GM18907 (cell line): Measurements from ENCODE around the gene RPS15.
"Not testable (repeated sequence)": the region's sequence is repeated elsewhere in the genome, so short reads cannot be mapped to it uniquely, and the experiment has no call there.

Experiments
- ATAC-seq: cut with Tn5 transposase; IDR thresholded peaks from one replicate; pipeline ENCODE4 v1.9.1; 2021; ENCODE audit warnings: mild to moderate bottlenecking, moderate library complexity; ENCODE audit not compliant: unreplicated experiment

Gene RPS15

DNA sequence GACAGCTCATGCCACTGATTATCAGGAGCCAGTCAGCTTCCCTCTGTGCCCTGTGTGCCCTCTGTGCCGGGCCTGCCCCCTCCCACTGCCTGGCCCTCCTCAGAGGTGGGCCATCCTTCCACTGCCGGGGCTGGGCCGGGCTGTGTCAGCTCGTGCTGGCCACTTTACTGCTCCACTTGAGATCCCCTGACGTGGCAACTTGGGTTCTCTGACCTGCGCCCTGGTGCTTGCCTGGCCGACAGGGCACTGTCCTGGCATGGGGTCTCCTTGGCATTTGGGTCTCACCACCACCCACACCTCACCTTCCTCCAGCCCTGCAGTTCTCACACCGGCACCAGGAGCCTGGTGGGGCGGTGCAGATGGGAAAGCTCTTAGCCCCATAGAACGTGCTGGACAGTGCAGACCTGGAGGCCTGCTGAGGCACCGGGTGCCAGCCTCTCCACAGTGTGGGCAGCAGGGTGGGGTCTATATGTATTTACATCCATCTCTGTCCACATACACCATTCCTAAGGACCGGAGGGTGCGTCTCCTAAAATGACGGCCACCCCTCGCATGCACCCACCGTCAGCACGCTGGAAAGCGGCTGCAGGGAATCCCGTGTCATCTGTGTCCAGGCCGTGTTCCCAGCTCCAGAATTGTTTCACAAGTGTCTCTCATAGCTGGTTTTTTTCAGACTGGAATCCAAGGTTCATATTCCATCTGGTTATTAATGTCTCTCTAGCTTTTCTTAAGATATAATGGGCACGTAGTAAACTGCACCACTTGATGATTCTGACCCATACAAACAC is 19.1 kb upstream of the RPS15 start:
- no peak for ATAC-seq

DNA sequence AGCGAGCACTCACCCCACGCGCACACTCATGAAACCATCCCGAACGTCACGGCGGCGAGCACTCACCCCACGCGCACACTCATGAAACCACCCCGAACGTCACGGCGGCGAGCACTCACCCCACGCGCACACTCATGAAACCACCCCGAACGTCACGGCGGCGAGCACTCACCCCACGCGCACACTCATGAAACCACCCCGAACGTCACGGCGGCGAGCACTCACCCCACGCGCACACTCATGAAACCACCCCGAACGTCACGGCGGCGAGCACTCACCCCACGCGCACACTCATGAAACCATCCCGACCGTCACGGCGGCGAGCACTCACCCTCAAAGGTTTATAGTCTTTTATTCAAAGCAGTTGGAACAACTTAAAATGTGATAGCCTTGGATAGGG is 18.1 kb upstream of the RPS15 start:
- ATAC-seq = not testable (repeated sequence)

DNA sequence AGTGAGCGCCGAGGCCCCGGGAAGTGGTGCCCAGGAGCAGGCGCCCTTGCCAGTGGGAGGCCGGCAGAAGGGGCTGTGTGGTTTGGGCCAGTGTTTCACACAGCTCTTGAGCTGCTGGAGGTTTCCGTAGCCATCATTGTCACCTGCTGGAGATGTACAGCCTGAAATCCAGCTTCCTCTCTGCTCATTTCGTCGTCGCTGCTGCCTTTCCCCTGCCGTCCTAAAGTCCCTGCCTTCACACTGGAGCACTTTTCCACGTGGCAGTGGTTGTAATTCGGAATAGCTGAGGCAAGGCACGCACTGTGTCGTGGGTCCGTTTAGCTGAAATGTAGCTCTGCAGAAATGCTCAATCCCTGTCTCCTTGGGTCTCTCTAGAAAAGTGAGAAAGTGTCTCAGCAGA is 17.6 kb upstream of the RPS15 start:
- no peak for ATAC-seq

DNA sequence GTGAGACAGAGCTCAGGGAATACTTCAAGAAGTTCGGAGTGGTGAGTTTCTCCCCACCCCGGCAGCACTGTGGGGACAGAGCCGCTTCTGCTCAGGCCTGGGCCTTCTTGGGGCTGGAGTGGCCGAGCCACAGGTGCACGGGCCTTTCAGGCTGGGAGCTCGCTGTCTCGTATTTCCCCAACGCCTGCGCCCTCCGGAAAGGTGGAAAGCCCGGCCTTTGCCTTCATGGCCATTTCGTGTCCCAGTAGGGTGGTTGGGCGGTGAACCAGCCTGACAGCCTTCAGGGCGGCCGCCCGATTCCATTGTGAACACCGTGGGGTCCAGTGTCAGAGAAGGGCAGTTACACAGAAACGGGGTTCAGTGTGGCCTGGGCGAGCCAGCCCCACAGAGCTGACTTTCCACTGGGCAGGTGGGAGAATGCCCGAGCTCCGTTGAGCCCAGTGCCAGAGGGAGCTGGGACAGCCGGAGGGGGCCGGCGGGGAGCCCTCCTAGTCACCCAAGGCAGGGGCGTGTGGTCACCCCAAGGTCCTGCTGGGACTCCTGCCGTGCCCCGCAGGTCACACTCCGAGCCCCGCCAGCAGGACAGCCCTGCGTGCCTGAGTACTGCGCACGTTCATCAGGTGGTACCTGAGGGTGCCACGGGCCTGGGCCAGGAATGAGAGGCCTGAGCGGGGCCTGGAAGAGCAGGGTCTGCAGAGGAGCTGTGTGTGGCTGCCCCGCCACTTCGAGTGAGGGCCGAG is 16.8 kb upstream of the RPS15 start:
- ATAC-seq = no peak

DNA sequence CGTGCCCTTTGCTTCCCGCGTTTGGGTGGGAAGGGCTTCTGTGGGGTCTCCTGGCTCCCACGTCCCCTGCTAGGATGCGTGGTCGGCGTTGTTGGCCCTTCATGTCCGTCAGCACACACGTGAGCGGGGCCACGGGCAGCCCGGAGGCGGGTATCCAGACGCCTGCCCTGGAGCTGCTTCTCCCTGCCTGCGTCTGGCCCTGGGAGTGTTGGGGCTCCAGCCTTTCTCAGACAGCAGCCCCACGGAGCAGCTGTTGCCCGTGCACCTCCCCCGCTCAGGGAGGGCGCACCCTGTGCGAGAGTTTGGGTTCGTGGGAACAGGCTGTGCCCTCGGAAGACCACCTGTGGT is 16.3 kb upstream of the RPS15 start:
- ATAC-seq = no peak

DNA sequence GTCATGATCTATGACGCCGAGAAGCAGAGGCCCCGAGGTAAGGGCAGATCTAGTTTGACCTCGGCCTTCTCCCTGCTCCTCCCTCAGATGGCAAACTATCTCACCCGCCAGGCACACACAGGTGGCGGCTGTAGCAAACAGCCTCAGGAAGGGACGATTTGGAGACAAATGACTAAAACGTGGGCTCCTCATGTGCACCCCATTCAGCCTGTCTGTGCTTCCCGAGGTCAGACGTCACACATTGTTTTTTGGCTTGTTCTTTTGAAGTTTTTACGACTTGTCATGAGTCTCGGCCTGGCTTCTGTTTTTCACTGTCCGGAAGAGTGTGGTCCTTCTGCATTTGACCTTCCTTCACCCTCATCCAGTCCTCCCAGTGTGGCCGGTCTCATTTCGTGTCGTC is 15.8 kb upstream of the RPS15 start:
- no peak for ATAC-seq

DNA sequence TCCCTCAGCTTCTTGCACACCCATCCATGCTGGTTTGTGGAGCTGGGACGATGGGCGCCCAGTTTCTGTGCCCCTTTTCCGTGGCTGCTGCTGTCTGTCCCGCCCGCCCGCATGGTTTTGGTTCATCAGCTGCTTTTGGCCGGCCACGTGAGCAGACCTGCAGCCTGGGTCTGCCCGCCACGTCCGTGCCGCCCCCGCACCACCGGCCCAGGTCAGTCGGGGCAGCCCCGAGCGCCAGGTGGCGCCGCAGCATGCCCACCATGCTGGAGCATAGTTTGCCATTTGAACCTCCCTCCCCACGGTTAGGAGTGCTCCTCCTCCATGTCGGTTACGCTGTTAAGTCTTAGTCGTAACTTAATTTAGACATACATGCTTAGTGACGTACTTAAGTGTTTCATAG is 15.3 kb upstream of the RPS15 start:
- ATAC-seq = no peak

DNA sequence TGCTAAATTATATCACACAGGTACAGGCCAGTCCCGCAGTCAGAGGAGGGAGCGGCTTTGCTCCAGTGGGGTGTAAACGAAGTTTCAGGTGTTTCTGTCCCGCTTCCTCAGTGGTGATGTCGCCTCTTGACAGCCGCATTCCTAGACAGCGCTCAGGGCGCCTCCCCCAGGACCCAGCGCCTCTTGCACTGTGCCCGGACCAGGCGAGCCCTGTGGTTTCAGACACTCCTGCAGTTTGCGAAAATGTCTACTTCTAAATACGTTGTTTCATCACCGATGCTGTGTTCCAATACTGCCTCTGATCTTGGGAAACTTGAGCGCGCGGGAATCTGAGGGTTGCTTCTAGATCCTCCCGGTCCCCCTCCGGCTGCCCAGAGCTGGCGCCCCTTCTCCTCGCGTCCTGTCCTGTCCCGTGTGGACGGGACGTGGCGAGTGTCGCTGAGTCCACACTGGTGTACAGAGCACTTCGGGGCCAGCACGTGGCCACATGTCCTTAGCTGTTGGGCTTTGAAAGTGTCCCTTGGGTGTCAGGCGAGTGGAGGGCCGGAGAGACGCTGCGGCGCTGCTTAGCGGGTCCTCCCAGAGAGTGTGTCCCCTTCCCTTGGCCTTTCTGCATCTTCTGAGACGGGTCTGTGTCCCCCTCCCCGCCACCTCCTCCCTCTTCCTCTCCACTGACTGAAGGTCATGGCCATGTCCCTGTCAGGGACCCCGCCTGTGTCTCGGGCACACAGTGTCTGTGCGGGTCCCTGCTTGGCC is 14.6 kb upstream of the RPS15 start:
- ATAC-seq = no peak

DNA sequence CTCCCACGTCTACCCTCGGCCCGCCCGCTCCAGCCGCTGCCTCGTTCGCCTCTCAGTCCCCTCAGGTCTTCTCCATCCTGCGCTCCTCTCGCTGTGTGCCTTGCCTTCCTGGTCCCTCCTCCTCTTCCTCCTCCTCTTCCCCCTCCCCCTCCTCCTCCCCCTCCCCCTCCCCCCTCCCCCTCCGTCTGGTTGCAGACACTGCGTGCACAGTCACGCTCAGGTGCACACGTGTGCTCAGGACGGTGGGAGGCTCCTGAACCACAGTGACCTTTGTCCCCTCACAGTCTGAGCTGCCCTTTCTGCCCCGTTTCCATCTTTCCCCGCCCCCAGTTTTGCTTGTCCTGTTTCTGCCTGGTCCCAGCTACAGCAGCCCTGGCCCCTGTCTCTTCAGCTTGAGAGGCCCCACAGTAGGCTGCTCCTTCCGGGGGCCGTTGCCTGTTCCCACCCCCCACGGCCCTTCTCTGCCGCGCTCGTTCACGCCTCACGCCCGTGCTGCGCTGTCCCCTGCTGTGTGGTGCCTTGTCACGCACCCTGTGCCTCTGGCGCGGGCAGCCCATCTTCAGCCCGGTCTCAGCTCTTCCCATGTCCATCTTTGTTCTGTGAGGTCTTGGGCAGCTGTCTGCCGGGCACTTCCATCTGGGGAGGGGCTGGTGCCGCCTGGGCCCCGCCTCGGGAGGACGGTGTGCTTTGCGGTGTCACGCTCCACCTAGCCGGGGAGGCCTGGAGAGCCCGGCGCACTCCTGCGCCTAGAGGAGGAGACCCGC is 13.8 kb upstream of the RPS15 start:
- no peak for ATAC-seq

DNA sequence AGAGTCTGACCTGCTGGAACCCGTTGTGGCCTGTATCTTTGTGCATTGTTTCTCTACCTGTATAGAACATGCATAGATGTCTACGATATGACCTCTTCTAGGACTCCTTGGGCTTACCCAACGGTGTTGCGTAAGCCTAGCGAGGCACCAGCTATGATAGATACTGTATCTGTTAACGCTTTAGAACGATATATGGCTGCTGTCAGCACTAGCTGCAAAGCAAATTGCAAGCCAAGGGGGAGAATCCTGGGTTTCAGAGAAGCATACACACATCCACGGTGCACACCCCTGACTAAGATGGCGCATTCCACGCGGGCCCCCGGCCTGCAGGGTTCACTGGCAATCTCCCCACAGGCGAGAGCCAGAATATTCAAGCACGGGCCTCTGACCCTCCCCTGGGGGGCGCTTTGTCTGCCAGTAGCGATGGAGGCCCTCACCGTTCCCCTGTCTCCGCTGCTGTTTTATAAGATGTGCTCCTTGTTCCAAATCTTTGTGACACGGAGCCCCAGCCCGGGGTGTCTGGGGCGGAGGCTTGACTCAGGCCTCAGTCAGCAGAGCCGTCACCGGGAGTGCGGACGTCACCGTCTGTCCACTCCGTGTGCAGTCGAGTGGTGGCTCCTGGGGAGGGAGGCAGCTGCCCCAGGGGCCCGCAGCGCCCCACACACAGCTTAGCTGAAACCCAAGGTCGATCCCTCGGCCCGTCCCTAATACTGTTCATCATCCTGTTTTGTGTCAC is 12.9 kb upstream of the RPS15 start:
- ATAC-seq = no peak

DNA sequence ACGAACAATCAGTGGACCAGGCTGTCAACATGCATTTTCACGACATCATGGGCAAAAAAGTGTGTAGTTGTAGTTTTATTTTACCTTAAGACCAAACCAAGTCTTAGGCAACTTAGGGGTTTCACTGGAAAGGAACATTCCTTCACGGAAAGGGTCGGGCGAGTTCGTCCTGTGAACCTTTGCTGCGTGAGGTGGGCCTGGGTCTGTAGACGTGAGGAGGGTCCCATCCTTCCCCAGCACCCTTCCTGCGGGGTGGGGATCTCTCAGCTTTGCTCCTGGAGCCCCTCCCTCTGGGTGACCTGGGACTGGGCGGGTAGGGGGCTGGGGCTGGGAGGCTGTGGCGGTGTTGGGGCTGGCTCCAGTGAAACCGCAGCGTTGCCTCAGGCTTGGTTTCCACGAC is 12.3 kb upstream of the RPS15 start:
- ATAC-seq = no peak

DNA sequence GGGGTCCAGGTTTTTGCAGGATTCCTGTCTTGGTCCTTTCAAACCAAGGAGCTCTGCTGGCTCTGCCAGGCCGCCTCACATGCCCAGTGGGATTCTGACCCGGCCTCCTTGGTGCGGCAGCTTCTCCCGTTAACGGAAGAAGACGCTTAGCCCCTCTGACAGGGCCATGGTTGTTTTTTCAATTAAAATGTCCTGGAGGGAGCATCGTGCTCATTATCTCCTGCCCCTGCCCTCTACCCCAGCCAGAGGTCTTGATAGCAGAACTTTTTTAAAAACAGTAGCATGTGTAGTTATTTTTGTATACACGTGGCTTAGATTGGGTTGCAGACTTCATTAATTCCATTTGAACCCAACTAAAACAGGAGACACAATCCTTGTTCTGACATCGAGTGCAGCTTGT is 11.5 kb upstream of the RPS15 start:
- no peak for ATAC-seq

DNA sequence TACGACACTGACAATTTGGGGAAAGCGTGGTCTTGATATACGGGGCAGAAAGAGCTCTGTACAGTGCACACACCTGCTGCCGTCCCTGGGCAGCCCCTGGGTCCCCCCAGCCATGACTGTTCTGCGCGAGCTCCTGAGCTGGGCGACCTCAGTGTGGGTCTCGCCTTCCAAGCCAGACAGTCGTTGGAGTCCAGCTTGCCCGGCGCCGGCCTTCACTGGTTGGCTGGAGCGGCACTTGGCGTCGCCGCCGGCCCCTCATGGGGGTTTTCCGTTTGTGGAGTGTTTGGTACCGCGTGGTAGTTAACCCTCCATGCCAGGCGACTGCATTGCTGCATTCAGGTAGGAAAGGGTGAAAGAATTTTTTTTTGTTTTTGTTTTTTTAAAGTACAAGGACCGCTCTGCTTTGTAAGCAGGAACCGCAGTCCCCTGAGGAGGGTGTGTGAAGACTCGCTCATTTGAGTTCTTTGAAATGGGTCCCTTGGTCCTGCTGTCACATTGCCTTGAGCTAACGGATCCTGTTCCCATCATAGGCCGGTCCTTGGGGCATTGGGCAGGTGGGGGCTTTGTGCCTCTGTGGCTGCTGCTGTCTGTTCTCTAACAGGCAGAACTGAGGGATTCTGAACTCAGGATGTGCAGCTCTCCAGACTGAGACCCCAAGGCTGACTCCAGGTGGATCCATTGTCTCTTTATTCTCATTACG is 10.8 kb upstream of the RPS15 start:
- ATAC-seq = no peak

DNA sequence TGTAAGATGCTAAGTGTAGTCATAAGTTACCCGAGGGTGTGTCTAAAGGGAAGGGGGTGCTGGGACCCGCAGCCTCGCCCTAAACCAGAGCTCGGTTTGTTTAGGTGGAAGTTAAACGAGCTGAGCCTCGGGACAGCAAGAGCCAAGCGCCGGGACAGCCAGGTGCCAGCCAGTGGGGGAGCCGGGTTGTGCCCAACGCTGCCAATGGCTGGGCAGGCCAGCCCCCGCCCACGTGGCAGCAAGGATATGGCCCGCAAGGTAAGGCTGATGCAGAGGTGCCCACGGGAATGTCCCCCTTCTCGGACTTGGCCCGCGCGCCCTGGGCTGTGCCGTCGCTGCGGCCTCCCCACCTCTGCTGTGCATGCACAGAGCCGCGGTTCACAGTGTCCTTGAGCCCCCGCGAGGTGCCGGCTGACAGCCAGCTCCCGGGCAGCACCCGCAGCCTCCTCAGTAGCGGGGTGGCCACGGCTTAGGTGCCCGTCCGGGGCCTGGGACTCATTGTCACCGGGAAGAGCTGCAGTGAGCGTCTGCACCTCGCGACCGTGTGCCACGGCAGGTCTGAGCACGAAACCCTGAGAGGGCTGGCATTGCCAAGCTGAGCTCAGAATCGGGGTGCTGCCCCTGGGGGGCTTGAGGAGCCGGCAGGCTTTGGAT is 9.3 kb upstream of the RPS15 start:
- ATAC-seq = no peak

DNA sequence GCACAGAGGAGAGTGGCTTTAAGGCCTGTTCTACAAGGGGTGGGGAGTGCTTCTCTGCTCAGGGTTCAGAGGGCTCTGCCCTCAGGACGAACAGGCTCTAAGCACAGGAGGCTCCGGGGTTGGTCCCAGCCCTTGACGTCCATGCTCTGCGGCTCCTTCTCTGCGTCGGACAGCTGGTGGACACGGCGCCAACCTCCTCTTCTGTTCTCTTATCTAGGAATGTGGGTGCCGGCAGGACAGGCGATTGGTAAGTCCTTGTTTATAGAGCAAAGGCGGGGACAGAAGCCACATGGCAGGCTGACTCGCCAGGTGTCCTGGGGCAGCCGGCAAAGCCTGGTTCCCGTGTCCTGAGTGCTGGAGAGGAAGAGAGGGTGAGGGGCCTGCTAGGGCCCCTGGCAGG is 8.4 kb upstream of the RPS15 start:
- no peak for ATAC-seq

DNA sequence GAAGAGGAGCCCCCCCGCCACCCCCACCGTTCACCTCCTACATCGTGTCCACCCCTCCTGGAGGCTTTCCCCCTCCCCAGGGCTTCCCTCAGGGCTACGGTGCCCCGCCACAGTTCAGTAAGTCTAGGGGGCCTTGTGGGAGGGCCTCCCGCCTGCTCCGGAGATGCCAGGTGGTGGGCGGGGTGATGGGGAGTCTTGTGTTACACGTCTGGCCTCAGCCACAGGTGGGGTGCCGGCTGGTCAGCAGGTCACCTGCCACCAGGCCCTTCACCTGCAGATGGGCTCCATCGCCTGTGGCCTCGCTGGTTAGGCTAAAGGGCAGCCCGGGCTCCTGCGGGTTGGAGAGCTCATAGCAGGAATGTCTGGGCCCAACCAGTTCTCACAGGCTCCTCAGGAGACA is 8.0 kb upstream of the RPS15 start:
- no peak for ATAC-seq

DNA sequence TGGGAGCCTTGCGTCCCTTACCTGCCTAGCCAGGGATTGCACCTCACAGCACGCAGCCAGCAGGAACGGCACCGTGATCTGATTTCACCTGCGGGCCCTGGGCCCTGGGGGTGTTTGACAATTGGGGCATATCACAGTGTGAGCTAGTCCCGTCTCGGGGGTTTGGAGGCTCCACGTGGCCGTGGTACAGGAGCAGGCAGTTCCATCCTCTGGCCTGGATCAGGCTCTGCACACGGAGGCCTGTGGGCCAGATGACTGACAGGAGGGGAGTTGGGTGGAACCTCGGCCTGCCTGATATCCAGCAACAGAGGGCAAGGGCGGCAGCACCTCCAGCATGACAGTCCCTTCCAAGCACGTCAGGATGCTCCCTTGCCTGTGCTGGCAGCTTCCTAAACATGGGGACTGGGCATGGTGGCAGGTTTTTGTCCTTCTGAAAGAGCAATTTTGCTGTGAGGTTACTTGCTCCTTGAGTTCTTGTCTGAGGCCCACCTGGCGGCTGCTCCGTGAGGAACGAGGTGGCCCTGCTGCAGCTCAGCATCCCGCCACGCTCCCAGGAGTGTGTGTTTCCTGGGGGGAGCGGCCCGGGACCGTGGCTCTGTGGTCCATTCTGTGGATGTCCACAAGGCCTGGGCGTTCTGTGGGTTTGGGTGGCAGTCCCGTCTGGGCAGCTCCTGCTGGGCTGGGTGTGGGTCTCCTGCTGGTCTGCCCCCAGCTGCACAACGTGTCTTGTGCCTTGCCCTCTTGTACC is 6.3 kb upstream of the RPS15 start:
- no peak for ATAC-seq

DNA sequence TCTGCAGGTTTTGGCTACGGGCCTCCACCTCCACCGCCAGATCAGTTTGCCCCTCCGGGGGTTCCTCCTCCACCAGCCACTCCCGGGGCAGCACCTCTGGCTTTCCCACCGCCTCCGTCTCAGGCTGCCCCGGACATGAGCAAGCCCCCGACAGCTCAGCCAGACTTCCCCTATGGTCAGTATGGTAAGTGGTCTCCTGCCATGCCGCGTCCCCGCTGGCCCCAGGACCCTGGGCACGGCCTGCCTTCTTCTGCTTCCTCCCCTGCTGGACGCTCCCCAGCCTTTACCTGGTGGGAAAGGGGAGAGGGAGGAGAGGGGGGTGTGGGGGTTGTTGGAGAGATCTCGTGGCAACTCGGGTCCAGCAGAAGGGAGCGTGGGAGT is 5.7 kb upstream of the RPS15 start:
- no peak for ATAC-seq
